GM21825 (cell line): ENCODE data around the gene RIPPLY1.

Source experiments
- ATAC-seq: cut with Tn5 transposase; IDR thresholded peaks from one replicate; pipeline ENCODE4 v1.9.1; 2021; ENCODE audit warnings: mild to moderate bottlenecking, moderate library complexity; ENCODE audit not compliant: unreplicated experiment

The RIPPLY1 gene, protein sequence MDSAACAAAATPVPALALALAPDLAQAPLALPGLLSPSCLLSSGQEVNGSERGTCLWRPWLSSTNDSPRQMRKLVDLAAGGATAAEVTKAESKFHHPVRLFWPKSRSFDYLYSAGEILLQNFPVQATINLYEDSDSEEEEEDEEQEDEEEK

GRCh38 chrX:106903291-106903824 lies at the start of gene RIPPLY1:
Gene RIPPLY1, minus strand, starts transcription at chrX:106903341. Its CDS starts 54 bp downstream, at chrX:106903287.
- ATAC-seq, result no peak

- no peak for ATAC-seq
Observed at GRCh38 chrX:106952538-106952937, 49.4 kb upstream of the RIPPLY1 start.

- ATAC-seq, result no peak
Observed at GRCh38 chrX:106952089-106952488, 48.9 kb upstream of the RIPPLY1 start.

DNA sequence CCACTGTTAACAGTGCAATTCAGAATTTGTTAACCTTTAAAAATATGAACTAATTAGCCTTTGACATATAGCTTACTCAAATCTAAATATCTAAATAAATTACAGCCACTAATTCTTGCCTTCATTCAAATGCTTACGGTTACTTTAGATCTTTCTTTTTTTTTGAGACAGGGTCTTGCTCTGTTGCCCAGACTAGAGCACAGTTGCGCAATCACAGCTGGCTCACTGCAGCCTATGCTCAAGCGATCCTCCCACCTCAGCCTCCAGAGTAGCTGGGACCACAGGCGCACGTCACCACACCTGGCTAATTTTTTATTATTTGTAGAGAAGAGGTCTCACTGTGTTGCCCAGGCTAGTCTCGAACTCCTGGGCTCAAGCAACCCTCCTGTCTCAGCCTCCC lies 48.1 kb upstream of the RIPPLY1 start:
- no peak for ATAC-seq

- ATAC-seq, result no peak
Observed at GRCh38 chrX:106950381-106950780, 47.2 kb upstream of the RIPPLY1 start.

GRCh38 chrX:106949366-106949765 lies 46.2 kb upstream of the RIPPLY1 start:
- ATAC-seq, result no peak

DNA sequence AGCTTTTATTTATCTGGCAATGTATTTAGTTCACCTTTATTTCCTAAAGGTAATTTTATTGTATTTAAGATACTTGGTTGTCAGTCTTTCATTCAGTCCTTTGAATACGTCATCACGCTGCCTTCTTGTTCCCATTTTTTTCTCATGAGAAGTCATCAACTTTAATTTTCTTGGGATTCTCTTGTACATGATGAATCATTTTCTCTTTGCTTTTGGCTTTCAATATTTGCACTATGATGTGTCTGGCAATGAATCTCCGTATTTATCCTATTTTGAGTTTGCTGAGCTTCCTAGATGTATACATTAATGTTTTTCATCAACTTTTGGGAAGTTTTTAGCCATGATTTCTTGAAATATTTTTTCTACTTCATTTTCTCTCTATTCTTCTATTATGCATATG lies 45.5 kb upstream of the RIPPLY1 start:
- ATAC-seq, result no peak

DNA sequence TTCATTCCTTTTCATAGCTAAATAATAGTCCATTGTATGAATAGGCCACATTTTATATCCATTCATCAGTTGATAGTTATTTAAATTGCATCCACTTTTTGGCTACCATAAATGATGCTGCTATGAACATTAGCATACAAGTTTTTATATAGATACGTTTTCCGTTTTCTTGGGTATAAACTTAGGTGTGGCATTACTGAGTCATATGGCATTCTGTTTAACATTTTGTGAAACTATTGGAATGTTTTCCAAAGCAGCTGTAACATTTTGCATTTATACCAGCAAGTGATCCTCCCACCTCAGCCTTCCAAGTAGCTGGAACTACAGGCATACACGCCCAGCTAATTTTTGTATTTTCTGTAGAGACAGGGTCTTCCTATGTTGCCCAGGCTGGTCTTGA lies 43.3 kb upstream of the RIPPLY1 start:
- no peak for ATAC-seq

DNA sequence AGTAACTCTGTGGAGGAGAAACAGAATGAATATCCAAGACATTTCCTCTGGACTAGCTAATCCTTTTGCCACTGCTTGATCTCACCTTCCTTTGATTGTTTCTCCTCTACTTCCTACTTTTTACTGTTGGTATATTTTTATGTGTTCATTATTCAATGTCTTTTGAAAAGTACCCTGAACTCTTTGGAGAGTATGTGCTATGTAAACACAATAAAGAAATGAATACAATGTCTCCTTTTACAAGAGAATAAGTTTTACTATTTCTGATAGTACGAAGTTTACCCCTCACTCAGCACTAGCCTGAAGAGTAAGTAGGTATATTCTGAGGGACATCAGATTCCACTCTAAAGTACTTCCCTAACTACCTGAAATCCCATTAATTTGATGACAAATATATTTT lies 36.9 kb upstream of the RIPPLY1 start:
- no peak for ATAC-seq

- no peak for ATAC-seq
Observed at GRCh38 chrX:106939566-106939965, 36.4 kb upstream of the RIPPLY1 start.

- no peak for ATAC-seq
Observed at GRCh38 chrX:106936246-106936645, 33.1 kb upstream of the RIPPLY1 start.

GRCh38 chrX:106935175-106935574 lies 32.0 kb upstream of the RIPPLY1 start:
- no peak for ATAC-seq

DNA sequence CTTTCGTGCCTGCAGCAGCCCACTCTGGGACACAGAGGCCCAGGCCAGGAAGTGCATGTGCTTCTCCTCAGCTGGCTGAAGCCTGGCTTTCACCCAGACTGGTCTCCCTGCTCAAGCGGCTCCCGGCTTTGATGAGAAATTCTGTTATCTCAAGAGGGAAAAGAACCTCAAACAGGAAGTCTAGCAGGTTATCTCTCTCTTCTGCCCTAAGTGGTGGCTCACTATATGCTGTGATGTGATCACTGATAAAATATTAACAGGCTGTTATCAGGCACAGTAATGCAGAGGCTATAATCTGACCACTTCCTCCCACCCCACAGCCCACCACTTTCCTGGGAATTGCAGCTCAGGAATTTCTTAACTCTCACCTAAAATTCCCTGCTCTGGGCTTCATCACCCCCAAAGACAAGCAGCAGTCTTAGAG lies 30.4 kb upstream of the RIPPLY1 start:
- no peak for ATAC-seq

- no peak for ATAC-seq
Observed at GRCh38 chrX:106932960-106933537, 29.9 kb upstream of the RIPPLY1 start.

- ATAC-seq, result no peak
Observed at GRCh38 chrX:106932492-106932923, 29.4 kb upstream of the RIPPLY1 start.

DNA sequence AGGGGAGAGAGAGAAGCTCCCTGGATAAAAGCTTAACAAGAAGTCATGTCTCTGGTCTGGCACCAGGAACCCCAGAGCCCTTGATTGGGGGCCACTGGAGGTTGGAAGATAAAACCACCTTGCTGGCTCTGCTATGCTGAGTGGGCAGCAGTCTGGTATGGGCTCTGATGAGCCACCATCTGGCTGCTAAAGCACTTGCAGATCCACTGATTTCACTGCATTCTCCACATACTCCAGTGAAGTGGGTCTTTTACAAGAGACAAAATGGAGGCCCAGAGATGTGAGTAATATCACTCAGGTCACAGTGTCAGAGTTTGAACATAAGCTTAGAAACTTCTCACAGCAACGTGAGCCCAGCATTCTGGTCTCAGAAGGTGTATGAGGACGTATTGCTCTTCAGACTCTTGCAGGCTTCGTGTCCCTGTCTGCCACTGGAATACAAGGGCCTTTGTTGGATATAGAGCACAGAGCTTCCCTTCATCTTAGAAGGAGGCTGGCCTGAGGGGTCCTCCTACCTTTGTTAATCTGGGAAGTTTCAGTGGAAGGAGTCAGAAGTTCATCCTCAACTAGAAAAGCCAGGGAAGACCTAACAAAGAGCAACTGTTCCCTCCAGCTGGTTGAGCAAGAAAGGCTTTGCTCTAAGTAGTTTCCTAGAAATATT lies 28.8 kb upstream of the RIPPLY1 start:
- ATAC-seq, result no peak

DNA sequence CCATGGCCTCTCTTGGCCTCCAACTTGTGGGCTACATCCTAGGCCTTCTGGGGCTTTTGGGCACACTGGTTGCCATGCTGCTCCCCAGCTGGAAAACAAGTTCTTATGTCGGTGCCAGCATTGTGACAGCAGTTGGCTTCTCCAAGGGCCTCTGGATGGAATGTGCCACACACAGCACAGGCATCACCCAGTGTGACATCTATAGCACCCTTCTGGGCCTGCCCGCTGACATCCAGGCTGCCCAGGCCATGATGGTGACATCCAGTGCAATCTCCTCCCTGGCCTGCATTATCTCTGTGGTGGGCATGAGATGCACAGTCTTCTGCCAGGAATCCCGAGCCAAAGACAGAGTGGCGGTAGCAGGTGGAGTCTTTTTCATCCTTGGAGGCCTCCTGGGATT lies 25.1 kb upstream of the RIPPLY1 start:
- ATAC-seq, result no peak

DNA sequence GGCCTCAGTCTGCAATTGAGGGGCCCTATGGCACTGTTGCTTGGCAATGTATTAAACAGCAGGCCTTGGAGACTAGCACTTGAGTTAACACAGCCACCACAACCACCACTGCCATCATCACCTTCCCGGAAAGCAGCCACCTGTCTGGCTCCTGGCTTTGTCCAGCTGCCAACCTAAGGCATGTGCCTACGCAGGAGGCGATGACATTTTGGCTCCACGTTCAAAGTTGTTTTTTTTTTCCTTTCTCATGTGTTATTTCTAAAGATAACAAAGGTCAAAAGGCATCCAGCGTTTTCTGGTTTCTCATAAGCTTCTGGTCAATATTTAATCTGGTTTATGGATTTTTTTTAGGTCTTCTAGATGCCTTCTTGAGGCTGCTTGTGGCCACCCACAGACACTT lies 24.6 kb upstream of the RIPPLY1 start:
- no peak for ATAC-seq

- ATAC-seq, result no peak
Observed at GRCh38 chrX:106927023-106927422, 23.9 kb upstream of the RIPPLY1 start.

DNA sequence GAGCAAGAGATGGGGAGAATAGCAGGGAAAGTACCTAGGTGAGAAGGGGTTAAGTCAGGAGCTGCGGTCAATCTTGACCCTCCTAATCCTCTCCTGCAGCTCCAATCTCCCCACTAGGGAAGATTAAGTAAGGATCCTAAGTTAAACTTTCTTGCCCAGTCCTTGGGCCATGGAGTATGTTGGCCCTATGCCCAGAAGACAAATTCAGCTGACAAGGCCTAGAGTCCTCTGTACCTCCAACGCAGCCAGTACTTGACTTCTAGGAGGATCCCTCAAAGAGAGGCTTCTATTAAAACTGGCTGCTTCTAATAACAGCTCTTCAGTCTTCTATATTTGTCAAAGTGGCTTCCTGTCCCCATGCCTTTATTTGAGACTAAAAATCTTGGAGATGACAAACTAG lies 18.5 kb upstream of the RIPPLY1 start:
- ATAC-seq, result no peak

DNA sequence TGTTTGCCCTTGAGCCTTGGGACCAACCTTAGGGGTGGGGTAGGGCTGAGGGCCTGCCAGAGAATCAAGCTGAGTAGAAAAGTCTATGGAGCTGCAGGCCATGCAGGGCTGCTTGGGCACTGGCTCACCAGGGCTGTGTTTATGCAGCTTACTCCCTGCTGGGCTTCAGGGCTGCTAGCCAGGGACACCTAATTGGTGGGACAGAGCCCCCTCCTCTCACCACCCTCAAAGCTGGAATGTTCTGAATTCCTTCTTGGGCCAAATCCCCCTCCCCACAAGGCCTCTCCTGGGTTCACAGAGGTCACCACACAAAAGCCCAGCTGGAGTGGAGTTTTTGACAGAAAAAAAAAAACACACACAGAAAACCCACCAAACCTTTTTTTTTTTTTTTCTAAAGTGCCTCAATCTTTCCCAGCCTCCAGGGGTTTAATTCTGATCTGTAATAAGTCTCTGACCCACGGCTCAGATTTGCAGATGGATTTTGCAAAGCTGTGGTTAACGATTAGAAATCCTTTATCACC lies 16.9 kb upstream of the RIPPLY1 start, which contains the start of gene CLDN2:
Gene CLDN2 (plus strand): TSS at position 471 of the 521 bp plus-strand sequence. CDS start 7,827 bp downstream, outside the sequence.
- ATAC-seq, result no peak
